ENCODE data around the gene MCM3AP. TPM values are rescaled to one million over a fixed set of nuclear protein-coding genes. Genes with fewer than 3 reads are reported as not detected.
A peak's percentile ranks its signal among the peaks of the same experiment; 100 is the strongest.

The MCM3AP gene
- polyA plus RNA-seq (2011; rRNA removed) (31.5 and 31.6 TPM in 2 replicates), polyA minus RNA-seq (2011; rRNA and poly(A)+ RNA removed) (47.5 and 48.1 TPM in 2 replicates)

- ChIA-PET CTCF (interaction anchor here (0.7 to 1.7 kb wide), 5 partner anchors 9 to 163 kb away, joined by 3 to 5 read pairs (median 3); no protein-coding TSS in a partner anchor), POLR2A (no interaction called here)
- Histone ChIP-seq H3K36me3 (ENCODE audit: control insufficient read depth, insufficient read depth, low read length) (peaks cover 3% of the 10 kb centered on the region), H3K27me3 (ENCODE audit: control insufficient read depth, insufficient read depth, low read length) (no peaks in the 10 kb centered on the region), H3K4me3 (ENCODE audit: low read depth, low read length) (peak within 1 kb of the TSS; percentile 87)
- DNase-seq (ENCODE audit: low read depth) = no peak
- TF ChIP-seq CTCF (IDR thresholded peaks at IDR 0.05; ENCODE audit: insufficient read depth, low read depth, low read length) = no peak
These were observed at the start of gene MCM3AP for GRCh38 chr21:46285206-46285661. Gene MCM3AP, minus strand, starts transcription at chr21:46285611. Its CDS starts 325 bp downstream, at chr21:46285286.

- no peak for DNase-seq (ENCODE audit: low read depth)
- Histone ChIP-seq H3K27me3 (ENCODE audit: control insufficient read depth, insufficient read depth, low read length) (no peaks in the 10 kb centered on the region), H3K4me3 (ENCODE audit: low read depth, low read length) (no peak overlapping the region), H3K36me3 (ENCODE audit: control insufficient read depth, insufficient read depth, low read length) (peaks cover 7% of the 10 kb centered on the region)
- no peak for TF ChIP-seq CTCF (IDR thresholded peaks at IDR 0.05; ENCODE audit: insufficient read depth, low read depth, low read length)
- POLR2A ChIA-PET = no interaction called here
- CTCF ChIA-PET = interaction anchor here (0.7 kb wide), 1 partner anchor 191 kb away, joined by 7 read pairs; no protein-coding TSS in a partner anchor
These were observed 49.1 kb upstream of the MCM3AP start for GRCh38 chr21:46334351-46335140.

GRCh38 chr21:46329796-46330195, 44.4 kb upstream of the MCM3AP start:
- Histone ChIP-seq H3K27me3 (ENCODE audit: control insufficient read depth, insufficient read depth, low read length) (no peaks in the 10 kb centered on the region), H3K36me3 (ENCODE audit: control insufficient read depth, insufficient read depth, low read length) (peaks cover 9% of the 10 kb centered on the region), H3K4me3 (ENCODE audit: low read depth, low read length) (no peak overlapping the region)
- no peak for DNase-seq (ENCODE audit: low read depth)
- ChIA-PET CTCF (interaction anchor here (0.6 kb wide), 1 partner anchor 15 kb away, joined by 3 read pairs; no protein-coding TSS in a partner anchor), POLR2A (no interaction called here)
- no peak for TF ChIP-seq CTCF (IDR thresholded peaks at IDR 0.05; ENCODE audit: insufficient read depth, low read depth, low read length)

- DNase-seq (ENCODE audit: low read depth) = no peak
- Histone ChIP-seq H3K27me3 (ENCODE audit: control insufficient read depth, insufficient read depth, low read length) (no peaks in the 10 kb centered on the region), H3K36me3 (ENCODE audit: control insufficient read depth, insufficient read depth, low read length) (peaks cover 7% of the 10 kb centered on the region), H3K4me3 (ENCODE audit: low read depth, low read length) (no peak overlapping the region)
- TF ChIP-seq CTCF (IDR thresholded peaks at IDR 0.05; ENCODE audit: insufficient read depth, low read depth, low read length) = no peak
- ChIA-PET POLR2A (no interaction called here), CTCF (no interaction called here)
These were observed 42.7 kb upstream of the MCM3AP start for GRCh38 chr21:46328151-46328550.

- Histone ChIP-seq H3K36me3 (ENCODE audit: control insufficient read depth, insufficient read depth, low read length) (peaks cover 7% of the 10 kb centered on the region), H3K4me3 (ENCODE audit: low read depth, low read length) (no peak overlapping the region), H3K27me3 (ENCODE audit: control insufficient read depth, insufficient read depth, low read length) (no peaks in the 10 kb centered on the region)
- TF ChIP-seq CTCF (IDR thresholded peaks at IDR 0.05; ENCODE audit: insufficient read depth, low read depth, low read length) = no peak
- no peak for DNase-seq (ENCODE audit: low read depth)
- ChIA-PET POLR2A (no interaction called here), CTCF (no interaction called here)
These were observed 42.3 kb upstream of the MCM3AP start for GRCh38 chr21:46327711-46328110.

Data from BJ (cell line).